ENCODE results near the gene PRPF6.

PRPF6 gene

DNA sequence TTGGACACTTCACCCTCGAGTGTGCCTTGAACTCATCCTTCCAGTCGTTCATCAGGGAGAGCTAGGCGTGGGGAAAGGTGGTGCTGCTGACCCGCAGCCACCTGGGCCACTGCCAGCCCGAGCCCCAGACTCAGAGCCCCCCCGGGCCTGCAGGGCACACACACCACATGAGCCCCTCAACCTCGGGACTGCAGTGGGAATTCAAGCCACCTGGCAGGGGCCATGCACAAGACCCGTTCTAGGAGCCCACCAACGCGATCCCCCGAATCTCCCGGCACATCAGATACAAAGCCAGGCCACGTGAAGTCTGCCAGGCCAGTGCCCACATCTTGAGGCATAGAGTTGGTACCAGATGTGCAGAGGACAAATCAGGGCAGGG, 14.0 kb upstream of the PRPF6 start:
- no peak overlapping the region for H3K23ac ChIP-seq (ENCODE audit: low read length)
- no peak for DNase-seq
- H3K18ac ChIP-seq (ENCODE audit: low read length), result no peak overlapping the region
- no peak overlapping the region for H2BK15ac ChIP-seq (replicated peaks; ENCODE audit: low read depth)
- no peak overlapping the region for H3K9ac ChIP-seq (ENCODE audit: low read length)
- H3K79me2 ChIP-seq (ENCODE audit: control insufficient read depth, insufficient read depth, low read length), result no peaks in the 10 kb centered on the region
- H3K79me1 ChIP-seq (ENCODE audit: low read length), result no peaks in the 10 kb centered on the region
- WGBS (ENCODE audit: extremely low coverage, insufficient coverage, low lambda C conversion rate), result no CpG with 5 or more reads among the region's 13 CpGs
- no peaks in the 10 kb centered on the region for H3K4me1 ChIP-seq (ENCODE audit: control insufficient read depth, low read depth, low read length)
- H3K4me2 ChIP-seq (ENCODE audit: low read length), result no peak overlapping the region
- H3K27me3 ChIP-seq (ENCODE audit: insufficient read depth, low read length, poor library complexity), result no peaks in the 10 kb centered on the region
- no peak overlapping the region for H4K8ac ChIP-seq (ENCODE audit: low read depth, low read length)
- no peak overlapping the region for H3K27ac ChIP-seq (ENCODE audit: low read depth, low read length)
- no peak overlapping the region for H2BK5ac ChIP-seq (ENCODE audit: low read length)
- no peak overlapping the region for H3K4me3 ChIP-seq (ENCODE audit: low read length)
- H2BK120ac ChIP-seq (ENCODE audit: low read depth, low read length), result no peak overlapping the region
- H3K56ac ChIP-seq (ENCODE audit: low read length), result no peak overlapping the region
- H3K4ac ChIP-seq (ENCODE audit: low read depth, low read length), result no peak overlapping the region
- no peak overlapping the region for H4K5ac ChIP-seq (ENCODE audit: low read length)
- H2AK5ac ChIP-seq (ENCODE audit: low read length), result no peak overlapping the region
- peaks cover 11% of the 10 kb centered on the region for H3K36me3 ChIP-seq (ENCODE audit: control insufficient read depth, insufficient read depth, low read length)

DNA sequence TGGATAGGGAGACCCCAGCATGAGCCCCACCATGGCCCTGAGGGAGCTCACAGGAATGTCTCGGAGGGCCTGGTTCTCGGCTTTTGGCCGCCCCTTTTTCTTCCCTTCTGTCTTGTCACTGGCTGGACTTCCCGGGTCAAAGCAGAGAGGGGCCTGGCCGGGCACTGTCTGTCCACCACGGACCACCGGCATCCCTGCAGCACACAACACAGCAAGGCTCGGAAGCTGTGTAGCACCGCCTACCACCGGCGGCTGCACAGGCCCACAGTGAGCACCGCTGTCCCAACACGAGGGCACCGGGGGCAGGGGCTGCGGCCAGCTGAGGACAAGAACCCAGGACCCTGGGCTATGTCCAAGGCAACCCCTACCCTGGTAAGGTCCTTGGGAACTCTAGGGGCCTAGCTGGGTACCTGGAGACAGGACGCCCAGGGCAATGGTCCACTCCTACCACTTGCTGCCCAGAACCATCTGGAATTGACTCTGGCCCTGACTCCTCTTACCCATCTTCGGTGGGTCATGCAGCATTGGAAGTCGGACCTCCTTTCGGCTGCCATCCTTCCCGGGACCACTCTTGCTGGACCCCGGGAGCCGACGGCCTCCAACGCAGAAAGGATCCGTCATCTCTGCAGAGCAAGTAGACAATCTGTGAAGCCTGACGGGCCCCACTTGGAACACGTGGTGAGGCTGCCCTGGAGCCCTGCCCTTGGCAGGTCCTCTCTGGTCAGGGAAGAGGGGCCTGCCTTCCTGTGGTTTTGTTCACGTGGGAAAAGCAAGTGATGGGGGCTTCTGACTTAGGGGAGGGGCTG, 13.4 kb upstream of the PRPF6 start:
- no peaks in the 10 kb centered on the region for H3K27me3 ChIP-seq (ENCODE audit: insufficient read depth, low read length, poor library complexity)
- no peak overlapping the region for H3K18ac ChIP-seq (ENCODE audit: low read length)
- no peak overlapping the region for H4K8ac ChIP-seq (ENCODE audit: low read depth, low read length)
- no peak overlapping the region for H3K4ac ChIP-seq (ENCODE audit: low read depth, low read length)
- peaks cover 11% of the 10 kb centered on the region for H3K36me3 ChIP-seq (ENCODE audit: control insufficient read depth, insufficient read depth, low read length)
- no CpG with 5 or more reads among the region's 28 CpGs for WGBS (ENCODE audit: extremely low coverage, insufficient coverage, low lambda C conversion rate)
- no peak overlapping the region for H4K5ac ChIP-seq (ENCODE audit: low read length)
- no peak overlapping the region for H3K27ac ChIP-seq (ENCODE audit: low read depth, low read length)
- no peak overlapping the region for H2BK15ac ChIP-seq (replicated peaks; ENCODE audit: low read depth)
- no peak for DNase-seq
- no peak overlapping the region for H2BK120ac ChIP-seq (ENCODE audit: low read depth, low read length)
- no peak overlapping the region for H3K56ac ChIP-seq (ENCODE audit: low read length)
- no peak overlapping the region for H3K4me2 ChIP-seq (ENCODE audit: low read length)
- H2AK5ac ChIP-seq (ENCODE audit: low read length), result no peak overlapping the region
- H3K9ac ChIP-seq (ENCODE audit: low read length), result no peak overlapping the region
- H2BK5ac ChIP-seq (ENCODE audit: low read length), result no peak overlapping the region
- no peak overlapping the region for H3K4me3 ChIP-seq (ENCODE audit: low read length)
- no peaks in the 10 kb centered on the region for H3K79me1 ChIP-seq (ENCODE audit: low read length)
- H3K4me1 ChIP-seq (ENCODE audit: control insufficient read depth, low read depth, low read length), result no peaks in the 10 kb centered on the region
- H3K79me2 ChIP-seq (ENCODE audit: control insufficient read depth, insufficient read depth, low read length), result no peaks in the 10 kb centered on the region
- no peak overlapping the region for H3K23ac ChIP-seq (ENCODE audit: low read length)

DNA sequence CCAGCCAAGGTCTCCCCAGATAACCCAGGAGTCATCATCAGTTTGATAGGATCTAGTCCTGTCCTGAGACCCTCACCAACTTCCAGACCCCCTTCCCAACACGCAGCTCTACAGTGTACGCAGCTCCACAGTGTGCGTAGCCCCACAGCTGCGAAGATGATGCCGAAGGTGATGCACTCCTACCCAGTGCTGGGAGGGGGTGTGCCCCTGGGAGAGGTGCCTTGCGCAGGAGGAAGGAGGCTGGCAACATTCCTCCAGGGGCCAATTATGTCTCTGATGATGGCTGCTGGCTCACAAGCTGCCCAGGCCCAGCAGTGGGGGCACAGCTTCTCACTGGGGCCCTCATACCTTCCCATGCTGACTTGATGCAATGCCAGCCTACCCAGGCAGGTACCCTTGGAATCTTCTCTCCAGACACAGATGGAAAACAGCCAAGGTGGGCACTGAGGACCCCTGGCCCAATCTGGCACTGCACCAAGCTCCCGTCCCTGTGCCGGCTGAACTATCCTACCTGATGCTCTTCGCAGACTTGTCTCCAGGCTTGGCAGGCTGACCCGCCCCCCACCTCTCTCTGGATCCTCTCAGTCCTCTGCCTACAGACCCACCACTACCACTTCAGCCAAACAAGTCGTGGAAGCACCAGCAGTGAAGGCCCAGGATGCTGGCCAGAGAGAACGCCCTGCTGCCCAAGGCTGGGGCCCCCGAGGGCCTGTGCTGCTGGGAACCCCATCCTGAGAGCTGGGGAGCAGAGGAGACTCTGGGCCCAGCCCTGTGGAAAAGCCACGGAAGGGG, 12.6 kb upstream of the PRPF6 start:
- H3K79me2 ChIP-seq (ENCODE audit: control insufficient read depth, insufficient read depth, low read length), result no peaks in the 10 kb centered on the region
- no peak overlapping the region for H2BK120ac ChIP-seq (ENCODE audit: low read depth, low read length)
- no peaks in the 10 kb centered on the region for H3K4me1 ChIP-seq (ENCODE audit: control insufficient read depth, low read depth, low read length)
- no CpG with 5 or more reads among the region's 14 CpGs for WGBS (ENCODE audit: extremely low coverage, insufficient coverage, low lambda C conversion rate)
- H3K4me3 ChIP-seq (ENCODE audit: low read length), result no peak overlapping the region
- H3K36me3 ChIP-seq (ENCODE audit: control insufficient read depth, insufficient read depth, low read length), result peaks cover 11% of the 10 kb centered on the region
- peak overlapping the region; percentile 88 for H3K56ac ChIP-seq (ENCODE audit: low read length)
- H3K4me2 ChIP-seq (ENCODE audit: low read length), result no peak overlapping the region
- no peak overlapping the region for H3K27ac ChIP-seq (ENCODE audit: low read depth, low read length)
- H3K27me3 ChIP-seq (ENCODE audit: insufficient read depth, low read length, poor library complexity), result no peaks in the 10 kb centered on the region
- H3K23ac ChIP-seq (ENCODE audit: low read length), result no peak overlapping the region
- H2BK15ac ChIP-seq (replicated peaks; ENCODE audit: low read depth), result no peak overlapping the region
- no peak for DNase-seq
- H3K18ac ChIP-seq (ENCODE audit: low read length), result no peak overlapping the region
- no peak overlapping the region for H4K8ac ChIP-seq (ENCODE audit: low read depth, low read length)
- H4K5ac ChIP-seq (ENCODE audit: low read length), result no peak overlapping the region
- no peak overlapping the region for H2AK5ac ChIP-seq (ENCODE audit: low read length)
- no peaks in the 10 kb centered on the region for H3K79me1 ChIP-seq (ENCODE audit: low read length)
- H3K4ac ChIP-seq (ENCODE audit: low read depth, low read length), result no peak overlapping the region
- peak overlapping the region; percentile 81 for H3K9ac ChIP-seq (ENCODE audit: low read length)
- H2BK5ac ChIP-seq (ENCODE audit: low read length), result no peak overlapping the region

DNA sequence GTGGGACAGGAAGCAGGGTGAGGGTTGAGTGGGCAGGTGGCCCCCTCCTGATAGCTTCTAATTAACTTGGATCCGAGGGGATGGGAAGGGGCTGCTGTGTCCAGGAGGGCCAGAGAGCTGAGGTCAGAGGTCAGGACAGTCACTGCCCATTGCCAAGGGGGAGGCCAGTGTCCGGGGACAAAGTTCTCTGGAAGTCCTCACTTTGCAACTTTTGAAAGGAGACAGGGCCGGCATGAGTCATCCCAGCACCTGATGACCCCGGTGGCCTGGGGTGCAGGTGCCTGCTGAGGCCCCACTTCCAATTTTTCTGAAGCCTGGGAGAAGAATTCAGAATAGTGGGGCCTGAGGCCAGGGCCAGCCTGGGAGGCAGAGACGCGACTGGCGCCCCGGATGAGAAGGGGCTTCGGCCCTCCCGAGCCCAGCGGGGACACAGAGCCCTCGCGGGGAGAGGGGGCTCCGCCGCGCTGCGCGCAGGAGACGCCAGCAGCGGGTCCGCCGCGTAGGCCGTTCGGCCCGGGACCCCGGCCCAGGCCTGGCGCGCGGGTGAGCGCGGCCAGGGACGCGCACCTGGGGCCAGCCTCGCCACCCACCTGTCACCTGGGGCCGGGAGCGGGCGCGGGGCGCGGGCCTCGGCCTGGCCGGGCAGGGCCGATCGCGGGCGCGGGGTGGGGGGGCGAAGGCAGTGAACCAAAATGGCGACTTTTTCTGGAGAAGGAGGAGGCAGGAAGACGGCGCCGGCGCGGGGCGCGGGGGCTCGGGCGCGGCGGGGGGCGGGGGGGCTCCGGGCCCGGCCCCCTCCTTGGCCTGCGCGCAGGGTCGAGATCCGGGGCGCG, 11.8 kb upstream of the PRPF6 start:
- H2BK120ac ChIP-seq (ENCODE audit: low read depth, low read length), result no peak overlapping the region

DNA sequence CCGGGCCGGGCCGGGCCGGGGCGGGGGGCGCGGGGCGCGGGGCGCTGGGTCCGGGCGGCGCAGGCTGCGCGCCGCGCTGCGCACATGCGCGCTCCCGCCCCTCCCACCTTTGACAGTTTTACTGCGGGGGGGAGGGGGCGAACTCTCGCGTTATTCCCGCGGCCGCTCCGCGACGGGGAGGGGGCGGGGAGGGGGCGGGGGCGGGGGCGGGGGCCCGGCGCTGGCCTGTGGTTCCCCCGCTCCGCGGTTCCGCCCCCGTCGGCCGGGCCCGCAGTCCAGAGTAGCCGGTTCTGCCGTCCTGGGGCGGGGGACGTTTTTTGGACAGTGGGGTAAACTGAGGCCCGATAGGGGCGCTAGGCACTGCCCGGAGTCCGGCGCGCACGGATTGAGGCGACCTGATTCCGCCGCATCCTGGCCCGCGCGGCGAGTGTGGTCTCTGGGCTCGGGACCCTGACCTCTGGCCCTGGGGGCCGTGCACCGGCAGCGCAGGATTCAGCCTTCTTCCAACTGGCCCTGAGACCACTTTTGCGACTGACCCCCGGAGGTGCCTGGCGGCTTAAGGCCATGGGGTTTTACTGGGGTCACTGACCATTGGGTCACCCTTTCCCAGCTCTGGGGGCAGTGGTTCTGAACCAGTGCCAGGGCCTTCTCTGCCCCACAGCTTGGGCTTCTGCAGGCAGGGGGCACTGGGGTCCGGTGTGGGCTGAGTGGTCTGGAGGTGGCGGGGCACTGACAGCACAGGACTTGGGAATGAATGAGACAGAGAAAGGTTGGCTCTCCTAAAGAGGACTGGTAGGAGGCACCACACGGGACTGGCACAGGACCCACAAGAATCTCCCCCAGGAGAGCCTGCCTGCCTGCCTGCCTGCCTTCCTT, 10.9 kb upstream of the PRPF6 start, which contains the start of gene ZNF512B:
Gene ZNF512B (minus strand): TSS at position 93 of the 876 bp plus-strand sequence. CDS start 1,980 bp downstream, outside the sequence.
- H2BK15ac ChIP-seq (replicated peaks; ENCODE audit: low read depth), result no peak within 1 kb of the TSS
- no peaks in the 10 kb centered on the region for H3K79me2 ChIP-seq (ENCODE audit: control insufficient read depth, insufficient read depth, low read length)
- no peaks in the 10 kb centered on the region for H3K79me1 ChIP-seq (ENCODE audit: low read length)
- H2BK5ac ChIP-seq (ENCODE audit: low read length), result no peak within 1 kb of the TSS
- H2AK5ac ChIP-seq (ENCODE audit: low read length), result no peak within 1 kb of the TSS
- no peak within 1 kb of the TSS for H2BK120ac ChIP-seq (ENCODE audit: low read depth, low read length)
- peak within 1 kb of the TSS; percentile 77 for H3K18ac ChIP-seq (ENCODE audit: low read length)
- peak within 1 kb of the TSS; percentile 82 for H3K9ac ChIP-seq (ENCODE audit: low read length)
- DNase-seq, result peak; percentile 72
- H4K8ac ChIP-seq (ENCODE audit: low read depth, low read length), result peak within 1 kb of the TSS; percentile 41
- H3K4me3 ChIP-seq (ENCODE audit: low read length), result peak within 1 kb of the TSS; percentile 52
- H3K56ac ChIP-seq (ENCODE audit: low read length), result peak within 1 kb of the TSS; percentile 89
- no peak within 1 kb of the TSS for H4K5ac ChIP-seq (ENCODE audit: low read length)
- H3K27me3 ChIP-seq (ENCODE audit: insufficient read depth, low read length, poor library complexity), result no peaks in the 10 kb centered on the region
- H3K4ac ChIP-seq (ENCODE audit: low read depth, low read length), result no peak within 1 kb of the TSS
- H3K4me1 ChIP-seq (ENCODE audit: control insufficient read depth, low read depth, low read length), result no peaks in the 10 kb centered on the region
- H3K23ac ChIP-seq (ENCODE audit: low read length), result peak within 1 kb of the TSS; percentile 45
- H3K4me2 ChIP-seq (ENCODE audit: low read length), result peak within 1 kb of the TSS; percentile 93
- no peak within 1 kb of the TSS for H3K27ac ChIP-seq (ENCODE audit: low read depth, low read length)
- peaks cover 6% of the 10 kb centered on the region for H3K36me3 ChIP-seq (ENCODE audit: control insufficient read depth, insufficient read depth, low read length)
- WGBS (ENCODE audit: extremely low coverage, insufficient coverage, low lambda C conversion rate), result no CpG with 5 or more reads among the region's 73 CpGs

More for the DNA sequence above, 11.8 kb upstream of the PRPF6 start:
- Histone ChIP-seq H3K4me3 (ENCODE audit: low read length) (peak overlapping the region; percentile 47), H3K4me1 (ENCODE audit: control insufficient read depth, low read depth, low read length) (no peaks in the 10 kb centered on the region), H3K4me2 (ENCODE audit: low read length) (peak overlapping the region; percentile 64), H3K4ac (ENCODE audit: low read depth, low read length) (no peak overlapping the region), H2AK5ac (ENCODE audit: low read length) (no peak overlapping the region), H3K18ac (ENCODE audit: low read length) (peak overlapping the region; percentile 77), H3K56ac (ENCODE audit: low read length) (peak overlapping the region; percentile 88), H3K79me2 (ENCODE audit: control insufficient read depth, insufficient read depth, low read length) (no peaks in the 10 kb centered on the region), H2BK5ac (ENCODE audit: low read length) (no peak overlapping the region), H2BK15ac (replicated peaks; ENCODE audit: low read depth) (no peak overlapping the region), H4K5ac (ENCODE audit: low read length) (no peak overlapping the region), H3K23ac (ENCODE audit: low read length) (no peak overlapping the region), H3K9ac (ENCODE audit: low read length) (peak overlapping the region; percentile 81), H3K36me3 (ENCODE audit: control insufficient read depth, insufficient read depth, low read length) (peaks cover 8% of the 10 kb centered on the region), H3K79me1 (ENCODE audit: low read length) (no peaks in the 10 kb centered on the region), H4K8ac (ENCODE audit: low read depth, low read length) (peak overlapping the region; percentile 41), H3K27ac (ENCODE audit: low read depth, low read length) (no peak overlapping the region), H3K27me3 (ENCODE audit: insufficient read depth, low read length, poor library complexity) (no peaks in the 10 kb centered on the region)
- no peak for DNase-seq
- WGBS (ENCODE audit: extremely low coverage, insufficient coverage, low lambda C conversion rate), result no CpG with 5 or more reads among the region's 70 CpGs

Measured in mesendoderm (in vitro differentiated cells).